ENCODE results near the gene EYS. TPM values are rescaled to one million over a fixed set of nuclear protein-coding genes. Genes with fewer than 3 reads are reported as not detected.

EYS gene
- total RNA-seq, 2 experiments from 2014 or later, result not detected

- H3K27ac Mint-ChIP-seq, result no peak overlapping the region
- ChIA-PET POLR2A (no interaction called here), CTCF (no interaction called here)
- DNase-seq (no peak), ATAC-seq (ENCODE audit: poor library complexity) (no peak)
- Histone ChIP-seq H3K27me3 (ENCODE audit: control insufficient read depth in 1 of 2, insufficient read depth in 2 of 2, low read length in 2 of 2) (no peaks in the 10 kb centered on the region), H3K27ac (ENCODE audit: low read depth in 1 of 2, low read length in 2 of 2) (no peak overlapping the region), H3K4me1 (ENCODE audit: insufficient read depth, low read length) (no peaks in the 10 kb centered on the region), H3K36me3 (ENCODE audit: insufficient read depth, low read length) (no peaks in the 10 kb centered on the region), H3K4me3 (ENCODE audit: low read length) (no peak overlapping the region), H3K9me3 (ENCODE audit: control insufficient read depth in 1 of 2, insufficient read depth in 1 of 2, low read length in 2 of 2) (no peaks in the 10 kb centered on the region)
- intact Hi-C loops (cut with DNase I, micrococcal nuclease), result no loop called here
- H3K4me3 Mint-ChIP-seq, result no peak overlapping the region
- H3K9me3 Mint-ChIP-seq, result peaks cover 23% of the 10 kb centered on the region
- no peak for TF ChIP-seq CTCF (IDR thresholded peaks at IDR 0.05)
- H3K4me1 Mint-ChIP-seq (ENCODE audit: low read depth), result no peaks in the 10 kb centered on the region
- no peaks in the 10 kb centered on the region for H3K27me3 Mint-ChIP-seq
- no peaks in the 10 kb centered on the region for H3K36me3 Mint-ChIP-seq (ENCODE audit: low read depth)
These were observed 661.2 kb downstream of the EYS start for GRCh38 chr6:65045801-65046200.

- Mint-ChIP-seq H3K36me3 (ENCODE audit: low read depth) (no peaks in the 10 kb centered on the region), H3K9me3 (peaks cover 3% of the 10 kb centered on the region), H3K4me3 (no peak overlapping the region), H3K4me1 (ENCODE audit: low read depth) (no peaks in the 10 kb centered on the region), H3K27ac (no peak overlapping the region), H3K27me3 (no peaks in the 10 kb centered on the region)
- CTCF ChIA-PET, result no interaction called here
- Histone ChIP-seq H3K27ac (ENCODE audit: low read depth in 1 of 2, low read length in 2 of 2) (no peak overlapping the region), H3K4me3 (ENCODE audit: low read length) (no peak overlapping the region), H3K4me1 (ENCODE audit: insufficient read depth, low read length) (no peaks in the 10 kb centered on the region), H3K27me3 (ENCODE audit: control insufficient read depth in 1 of 2, insufficient read depth in 2 of 2, low read length in 2 of 2) (no peaks in the 10 kb centered on the region), H3K9me3 (ENCODE audit: control insufficient read depth in 1 of 2, insufficient read depth in 1 of 2, low read length in 2 of 2) (no peaks in the 10 kb centered on the region), H3K36me3 (ENCODE audit: insufficient read depth, low read length) (no peaks in the 10 kb centered on the region)
- intact Hi-C loops (cut with DNase I, micrococcal nuclease), result no loop called here
- POLR2A ChIA-PET, result no interaction called here
- TF ChIP-seq CTCF (IDR thresholded peaks at IDR 0.05), result no peak
- DNase-seq, result no peak
- no peak for ATAC-seq (ENCODE audit: poor library complexity)
These were observed 693.0 kb downstream of the EYS start for GRCh38 chr6:65014006-65014405.

- ATAC-seq (ENCODE audit: poor library complexity) (no peak), DNase-seq (no peak)
- Mint-ChIP-seq H3K9me3 (peaks cover 6% of the 10 kb centered on the region), H3K36me3 (ENCODE audit: low read depth) (no peaks in the 10 kb centered on the region), H3K27me3 (no peaks in the 10 kb centered on the region), H3K4me1 (ENCODE audit: low read depth) (no peaks in the 10 kb centered on the region), H3K4me3 (no peak overlapping the region), H3K27ac (no peak overlapping the region)
- H3K27me3 ChIP-seq (ENCODE audit: control insufficient read depth in 1 of 2, insufficient read depth in 2 of 2, low read length in 2 of 2), result no peaks in the 10 kb centered on the region
- no peaks in the 10 kb centered on the region for H3K36me3 ChIP-seq (ENCODE audit: insufficient read depth, low read length)
- no peak for TF ChIP-seq CTCF (IDR thresholded peaks at IDR 0.05)
- CTCF ChIA-PET, result no interaction called here
- no peaks in the 10 kb centered on the region for H3K4me1 ChIP-seq (ENCODE audit: insufficient read depth, low read length)
- H3K4me3 ChIP-seq (ENCODE audit: low read length), result no peak overlapping the region
- POLR2A ChIA-PET, result no interaction called here
- intact Hi-C loops (cut with DNase I, micrococcal nuclease), result no loop called here
- no peak overlapping the region for H3K27ac ChIP-seq (ENCODE audit: low read depth in 1 of 2, low read length in 2 of 2)
- H3K9me3 ChIP-seq (ENCODE audit: control insufficient read depth in 1 of 2, insufficient read depth in 1 of 2, low read length in 2 of 2), result peaks cover 0 to 13% of the 10 kb centered on the region in 2 experiments
These were observed 700.2 kb downstream of the EYS start for GRCh38 chr6:65006788-65007187.
